Measurements from ENCODE around the gene PRSS48.
A peak's percentile ranks its signal among the peaks of the same experiment; 100 is the strongest.
"Not testable (repeated sequence)": the region's sequence is repeated elsewhere in the genome, so short reads cannot be mapped to it uniquely, and the experiment has no call there.

The PRSS48 gene, protein sequence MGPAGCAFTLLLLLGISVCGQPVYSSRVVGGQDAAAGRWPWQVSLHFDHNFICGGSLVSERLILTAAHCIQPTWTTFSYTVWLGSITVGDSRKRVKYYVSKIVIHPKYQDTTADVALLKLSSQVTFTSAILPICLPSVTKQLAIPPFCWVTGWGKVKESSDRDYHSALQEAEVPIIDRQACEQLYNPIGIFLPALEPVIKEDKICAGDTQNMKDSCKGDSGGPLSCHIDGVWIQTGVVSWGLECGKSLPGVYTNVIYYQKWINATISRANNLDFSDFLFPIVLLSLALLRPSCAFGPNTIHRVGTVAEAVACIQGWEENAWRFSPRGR

DNA sequence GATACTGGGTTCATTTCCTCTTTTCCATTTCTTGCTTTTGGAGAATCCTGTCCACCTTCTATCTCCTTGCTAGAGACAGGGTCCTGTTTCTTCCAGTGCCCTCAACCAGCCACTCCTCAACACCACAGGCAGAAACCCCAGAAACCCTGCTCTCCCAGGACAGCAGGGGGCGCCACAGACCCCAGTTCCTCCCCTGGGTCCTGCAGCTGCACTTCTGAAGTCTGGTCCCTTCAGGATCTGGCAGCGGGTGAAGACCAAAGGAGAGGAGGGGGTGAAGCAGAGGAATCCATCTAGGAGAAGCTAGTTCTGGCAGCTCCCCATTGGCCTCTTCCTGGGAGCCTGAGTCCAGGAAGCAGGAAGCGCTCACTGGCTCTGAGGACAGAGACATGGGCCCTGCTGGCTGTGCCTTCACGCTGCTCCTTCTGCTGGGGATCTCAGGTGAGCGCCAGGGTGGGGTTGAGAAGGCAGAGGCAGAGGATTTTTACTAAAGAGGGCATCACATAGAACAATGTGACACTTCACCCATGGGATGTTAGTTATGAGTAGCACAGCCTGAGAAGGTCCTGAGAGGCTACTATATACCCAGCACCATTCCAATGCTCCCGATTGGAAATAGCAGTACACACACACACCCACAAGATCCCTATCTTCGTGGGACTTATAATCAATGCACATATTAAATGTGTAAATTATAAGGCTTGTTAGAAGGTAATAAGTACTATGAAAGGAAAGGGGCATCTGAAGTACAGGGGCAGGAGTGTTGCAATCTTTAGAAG, at the start of gene PRSS48:
PRSS48 (plus strand) TSS at position 375 of the 776 bp plus-strand sequence; CDS start at position 387, 12 bp downstream.
- DNase-seq = peak; percentile 32

DNA sequence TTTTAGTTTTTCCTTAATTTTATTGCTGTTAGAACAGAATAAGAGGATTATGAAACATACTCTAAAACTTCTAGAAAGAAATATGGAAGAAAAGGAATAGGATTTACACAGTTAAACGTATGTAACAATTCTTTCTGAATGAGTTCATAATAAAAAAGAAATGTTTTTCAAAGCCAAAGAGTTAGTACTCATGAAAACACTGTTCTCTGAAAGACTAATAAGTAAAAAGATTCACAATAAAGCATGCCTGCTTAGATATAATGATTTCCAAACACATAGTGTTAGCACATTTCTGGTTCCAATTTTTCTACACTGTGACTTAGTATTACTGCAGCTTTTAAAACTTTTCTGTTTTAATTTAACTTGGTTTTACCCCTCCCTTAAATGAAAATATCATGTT, 49.8 kb upstream of the PRSS48 start:
- no peak for DNase-seq

DNA sequence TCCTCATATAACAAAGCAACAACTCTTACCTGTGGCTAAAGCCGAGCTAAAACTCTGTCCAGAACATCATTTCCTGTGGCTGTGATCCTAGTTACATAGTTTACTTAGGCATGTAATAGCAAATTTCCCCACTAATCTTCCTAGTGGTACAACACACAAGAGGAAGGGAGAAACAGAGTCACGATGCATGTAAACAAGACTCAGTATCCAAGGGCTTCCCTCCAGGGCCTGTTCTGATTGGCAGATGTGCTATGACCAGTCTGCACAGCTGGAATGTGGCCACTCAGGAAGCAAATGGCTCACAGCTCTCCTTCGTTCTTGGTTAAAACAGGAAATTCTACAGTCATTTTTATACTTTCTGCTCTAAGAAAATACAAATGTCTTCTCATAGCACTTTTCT, 49.2 kb upstream of the PRSS48 start:
- DNase-seq = no peak

DNA sequence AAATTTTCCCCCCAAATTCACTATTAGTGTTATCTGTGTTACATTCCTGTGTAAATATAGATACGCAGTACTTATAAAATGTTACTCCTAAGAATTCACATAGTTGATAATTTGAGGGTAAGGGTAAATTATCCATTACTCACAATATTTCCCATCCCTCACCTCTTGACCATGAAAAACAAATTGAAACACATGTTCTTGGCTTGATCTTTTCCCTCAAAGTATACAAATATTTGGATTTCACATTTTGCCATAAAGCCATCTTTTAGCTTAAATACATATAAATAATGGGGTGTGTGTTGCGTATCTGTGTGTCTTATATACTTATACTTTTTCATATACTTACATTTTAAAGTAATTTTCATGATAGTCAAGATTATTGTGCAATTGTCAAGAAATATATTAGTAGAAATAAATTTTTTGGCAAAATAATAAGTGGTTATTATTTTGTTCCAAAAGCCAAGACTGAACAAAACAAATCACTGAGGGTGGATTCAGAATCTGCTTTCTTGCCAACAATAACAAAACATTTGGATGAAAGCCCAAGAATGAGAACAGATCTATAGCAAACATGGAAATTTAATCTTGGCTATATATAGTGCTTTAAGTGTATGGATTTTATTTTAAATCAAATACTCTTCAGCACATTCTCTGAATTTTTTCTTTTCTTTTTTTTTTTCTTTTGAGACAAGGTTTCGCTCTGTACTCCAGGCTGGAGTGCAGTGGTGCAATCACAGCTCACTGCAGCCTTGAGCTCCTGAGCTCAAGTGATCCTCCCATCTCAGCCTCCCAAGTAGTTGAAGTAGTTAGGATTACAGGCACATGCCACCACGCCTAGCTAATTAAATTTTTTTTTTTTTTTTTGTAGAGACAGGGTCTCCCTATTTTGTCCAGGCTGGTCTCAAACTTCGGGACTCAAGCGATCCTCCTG, 48.5 kb upstream of the PRSS48 start:
- DNase-seq = no peak

DNA sequence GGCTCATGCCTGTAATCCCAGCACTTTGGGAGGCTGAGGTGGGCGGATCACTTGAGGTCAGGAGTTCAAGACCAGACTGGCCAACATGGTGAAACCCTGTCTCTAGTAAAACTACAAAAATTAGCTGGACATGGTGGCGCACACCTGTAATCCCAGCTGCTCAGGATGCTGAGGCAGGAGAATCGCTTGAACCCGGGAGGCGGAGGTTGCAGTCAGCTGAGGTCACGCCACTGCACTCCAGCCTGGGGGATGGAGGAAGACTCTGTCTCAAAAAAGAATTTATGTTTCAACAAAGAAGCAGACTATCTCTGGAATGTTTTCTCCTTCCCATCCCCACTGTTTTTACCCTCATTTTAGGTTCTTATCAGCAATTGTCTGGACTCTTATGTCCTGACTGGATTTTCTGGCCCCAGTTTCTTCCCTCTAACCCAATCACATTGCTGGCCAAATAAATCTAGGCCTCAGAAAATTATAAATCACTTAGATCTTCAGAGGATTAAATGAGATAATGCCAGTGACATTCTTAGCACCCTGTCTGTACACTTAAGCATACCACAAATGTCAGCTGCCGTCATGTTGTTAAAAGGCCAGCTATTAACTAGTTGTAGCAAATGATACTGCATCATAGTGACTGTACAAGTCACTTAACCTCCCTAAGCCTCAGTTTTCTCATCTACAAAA, 44.9 kb upstream of the PRSS48 start:
- no peak for DNase-seq

DNA sequence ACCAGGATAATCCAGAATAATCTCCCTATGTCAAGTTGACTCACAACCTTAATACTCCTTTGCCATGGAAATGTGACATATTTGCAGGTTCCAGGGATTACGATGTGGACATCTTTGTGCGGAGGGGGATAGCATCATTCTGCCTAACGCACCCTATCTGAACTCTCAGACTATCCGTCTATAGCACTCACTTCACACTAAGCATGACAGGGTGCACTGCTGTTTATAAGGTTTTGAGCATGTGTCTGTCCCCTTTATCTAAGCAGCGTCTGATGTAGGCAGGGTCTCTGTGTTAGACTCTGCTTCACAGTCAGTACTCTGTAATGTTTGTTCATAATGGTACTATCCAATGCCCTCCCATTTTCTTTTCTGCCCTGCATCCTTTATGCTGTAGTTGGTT, 43.4 kb upstream of the PRSS48 start:
- no peak for DNase-seq

DNA sequence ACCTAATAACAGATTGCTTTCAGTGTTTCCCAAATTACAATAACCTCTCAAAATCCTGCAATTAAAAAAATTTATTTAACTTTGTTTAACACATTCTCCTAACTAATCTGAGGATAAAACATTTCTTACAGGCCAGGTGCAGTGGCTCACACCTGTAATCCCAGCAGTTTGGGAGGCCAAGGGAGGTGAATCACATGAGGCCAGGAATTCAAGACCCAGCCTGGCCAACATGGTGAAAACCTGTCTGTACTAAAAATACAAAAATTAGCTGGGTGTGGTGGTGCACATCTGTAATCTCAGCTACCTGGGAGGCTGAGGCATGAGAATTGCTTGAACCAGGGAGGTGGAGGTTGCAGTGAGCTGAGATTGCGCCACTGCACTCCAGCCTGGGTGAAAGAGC, 41.6 kb upstream of the PRSS48 start:
- not testable (repeated sequence) for DNase-seq

DNA sequence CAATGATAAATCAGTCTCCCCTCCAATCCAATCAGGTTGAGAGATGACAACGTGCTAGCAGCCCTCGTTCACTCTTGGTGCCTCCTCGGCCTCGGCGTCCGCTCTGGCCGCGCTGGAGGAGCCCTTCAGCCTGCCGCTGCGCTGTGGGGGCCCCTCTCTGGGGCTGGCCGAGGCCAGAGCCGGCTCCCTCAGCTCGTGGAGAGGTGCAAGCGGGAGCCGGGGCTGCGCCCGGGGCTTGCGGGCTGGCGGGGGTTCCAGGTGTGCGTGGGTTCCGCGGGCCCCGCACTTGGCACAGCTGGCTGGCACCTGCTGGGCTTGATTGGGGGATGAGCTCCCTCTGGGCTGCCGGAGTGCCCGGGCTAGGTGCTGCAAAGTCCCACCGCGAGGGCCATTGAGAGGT, 40.9 kb upstream of the PRSS48 start:
- no peak for DNase-seq

DNA sequence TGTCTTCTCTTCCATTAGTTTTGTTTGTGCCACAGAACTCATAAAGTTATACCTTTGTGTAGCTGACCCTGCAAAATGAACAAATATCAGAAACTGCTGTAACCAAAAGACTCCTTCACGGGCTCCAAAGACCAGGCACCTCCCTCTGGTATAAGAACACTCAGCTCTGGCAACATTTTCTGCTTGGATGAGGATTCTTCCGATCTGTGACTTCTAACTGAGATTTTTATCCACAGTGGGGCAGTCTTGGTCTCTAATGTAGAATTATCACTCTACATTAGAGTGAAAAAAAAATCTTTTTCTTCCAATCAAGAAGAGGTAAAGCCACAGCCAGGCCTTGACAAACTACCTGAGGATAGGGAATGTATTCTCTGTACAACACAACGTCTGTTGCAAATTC, 38.5 kb upstream of the PRSS48 start:
- DNase-seq = no peak

DNA sequence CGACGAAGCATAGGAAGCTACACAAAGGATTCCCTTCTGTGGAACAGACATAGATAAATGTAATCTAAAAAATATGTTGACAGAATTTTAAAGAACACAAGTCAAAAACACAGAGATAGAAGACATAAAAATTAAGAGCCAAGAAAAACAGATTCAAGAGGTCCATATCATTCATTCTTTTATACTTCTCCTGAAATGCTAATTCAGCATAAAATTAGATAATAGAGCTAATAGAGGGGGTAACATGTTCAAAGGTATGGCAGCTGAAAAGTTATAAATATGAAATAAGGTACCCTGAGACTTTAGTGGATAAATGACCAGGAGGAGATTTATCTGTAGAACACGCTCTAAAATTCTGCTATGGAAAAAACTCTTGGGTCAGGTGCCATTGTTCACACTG, 37.4 kb upstream of the PRSS48 start:
- DNase-seq = no peak

DNA sequence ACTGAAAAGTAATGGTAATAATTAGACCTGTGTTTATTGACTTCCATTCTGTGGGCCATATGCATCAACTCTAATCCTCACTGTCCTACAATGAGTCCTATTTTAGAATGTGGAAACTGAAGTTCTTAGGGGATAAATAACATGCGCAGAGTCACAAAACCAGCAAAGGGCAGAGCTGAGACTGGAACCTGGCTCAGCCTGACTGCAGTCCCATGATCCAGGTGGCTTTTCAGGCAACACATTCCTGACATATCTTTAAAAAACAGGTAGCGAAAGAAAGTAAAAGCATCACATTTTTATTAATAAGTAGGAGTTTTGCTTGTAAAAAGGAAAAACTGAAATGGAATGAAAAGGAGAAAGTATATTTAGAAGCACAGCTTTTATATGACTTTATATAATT, 34.7 kb upstream of the PRSS48 start:
- no peak for DNase-seq

DNA sequence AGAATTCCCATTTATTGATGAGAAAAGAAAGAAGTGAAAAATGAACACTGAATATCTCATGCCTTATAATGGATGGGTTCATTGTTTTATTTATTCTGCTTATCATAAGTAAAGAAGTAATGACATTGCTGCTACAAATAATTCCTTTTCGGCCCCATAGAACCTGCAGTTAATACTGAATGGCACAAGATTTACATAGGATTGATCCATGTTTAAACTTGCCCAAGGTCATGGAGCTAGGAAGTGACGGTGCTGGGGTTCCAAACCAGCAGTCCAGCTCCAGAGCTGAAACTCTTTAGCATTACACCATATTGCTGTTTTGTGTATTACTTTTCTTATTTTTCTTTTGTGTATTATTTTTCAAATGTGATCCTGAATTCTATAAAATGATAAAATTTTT, 30.2 kb upstream of the PRSS48 start:
- DNase-seq = no peak

DNA sequence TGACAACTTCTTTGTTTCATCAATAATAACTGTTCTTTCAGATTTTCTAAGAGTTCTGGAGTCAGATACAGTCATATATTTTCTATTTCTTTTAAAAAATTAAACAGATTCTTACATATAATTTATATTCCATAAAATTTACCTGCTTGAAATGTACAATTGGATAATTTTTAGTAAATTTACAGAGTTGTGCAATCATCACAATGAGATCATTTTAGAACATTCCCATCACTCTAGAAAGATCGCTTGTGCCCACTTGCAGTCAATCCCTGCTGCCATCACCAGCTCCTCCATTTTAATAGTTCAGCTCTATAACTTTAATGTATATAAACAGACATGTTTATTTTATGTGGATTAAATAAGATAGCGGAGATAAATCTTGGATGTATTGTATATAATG, 29.6 kb upstream of the PRSS48 start:
- DNase-seq = no peak

DNA sequence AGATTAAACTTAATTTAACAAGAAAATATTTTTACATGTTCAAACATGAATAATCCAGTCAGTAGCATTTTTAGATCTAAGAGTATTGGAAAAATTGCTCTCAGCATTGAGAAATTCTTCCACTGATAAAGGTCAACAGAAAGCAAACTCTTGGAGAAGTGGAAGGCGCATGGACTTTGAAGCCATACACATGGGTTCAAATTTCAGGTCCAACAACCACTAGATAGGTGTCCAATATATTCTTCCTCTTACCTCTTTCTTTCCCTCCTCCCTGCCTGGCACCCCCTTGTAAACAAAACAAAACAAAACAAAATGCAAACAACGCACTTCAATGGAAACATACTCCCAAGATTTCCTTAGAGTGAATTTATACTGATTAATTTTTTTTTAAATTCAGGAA, 28.4 kb upstream of the PRSS48 start:
- DNase-seq = no peak

DNA sequence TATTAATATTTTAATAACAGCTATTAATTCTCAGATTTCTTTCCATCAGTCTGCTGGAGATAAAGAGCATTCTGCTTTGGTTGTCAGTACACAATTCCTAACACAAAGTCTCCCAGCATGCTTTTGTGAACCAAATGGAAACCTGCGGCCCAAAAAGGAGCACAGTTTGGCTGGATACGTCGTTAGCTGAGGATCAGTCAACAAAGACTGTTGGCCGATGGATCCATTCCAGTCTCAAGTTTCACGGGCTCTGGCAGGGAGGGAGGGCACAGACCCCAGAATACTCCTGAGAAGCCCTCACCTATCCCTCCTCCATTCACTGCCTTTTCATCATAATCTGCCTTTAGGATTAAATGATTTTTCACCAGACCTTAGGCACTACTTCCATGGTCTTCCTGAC, 26.3 kb upstream of the PRSS48 start:
- DNase-seq = no peak

DNA sequence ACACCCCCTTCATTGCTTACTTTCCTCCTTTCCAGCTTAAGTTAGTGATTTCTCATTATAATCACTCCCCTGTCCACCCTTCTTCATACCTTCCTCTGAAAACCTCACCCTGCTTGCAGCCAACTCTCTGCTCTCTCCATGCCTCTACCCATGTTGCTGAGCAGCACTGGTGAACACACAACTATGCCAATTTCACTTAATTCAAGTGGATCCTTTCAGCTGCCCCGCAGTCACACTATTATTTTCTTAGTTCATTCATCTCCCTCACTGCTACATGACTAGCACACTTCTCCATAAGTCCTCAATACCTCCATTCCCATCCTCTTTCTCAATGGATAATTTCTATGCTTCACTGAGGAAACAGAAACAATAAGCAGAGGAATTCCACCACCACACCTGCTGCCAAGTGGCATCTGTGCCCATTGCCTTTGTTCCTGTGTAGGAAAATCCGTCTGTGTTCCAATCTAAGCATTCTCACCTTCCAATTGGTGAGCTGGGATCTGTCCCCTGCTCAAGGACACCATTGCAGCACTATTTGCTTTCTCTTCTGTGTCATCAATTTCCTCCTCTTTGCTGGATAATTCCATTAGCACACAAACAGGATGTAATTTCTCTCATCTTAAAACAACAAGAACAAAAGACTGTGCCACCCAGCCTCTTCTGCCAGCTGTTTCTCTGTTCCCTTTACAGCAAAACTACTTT, 25.2 kb upstream of the PRSS48 start:
- DNase-seq = no peak

DNA sequence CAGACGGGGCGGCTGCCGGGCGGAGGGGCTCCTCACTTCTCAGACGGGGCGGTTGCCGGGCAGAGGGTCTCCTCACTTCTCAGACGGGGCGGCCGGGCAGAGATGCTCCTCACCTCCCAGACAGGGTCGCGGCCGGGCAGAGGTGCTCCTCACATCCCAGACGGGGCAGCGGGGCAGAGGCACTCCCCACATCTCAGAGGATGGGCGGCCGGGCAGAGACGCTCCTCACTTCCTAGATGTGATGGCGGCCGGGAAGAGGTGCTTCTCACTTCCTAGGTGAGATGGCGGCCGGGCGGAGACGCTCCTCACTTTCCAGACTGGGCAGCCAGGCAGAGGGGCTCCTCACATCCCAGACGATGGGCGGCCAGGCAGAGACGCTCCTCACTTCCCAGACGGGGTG, 21.7 kb upstream of the PRSS48 start:
- not testable (repeated sequence) for DNase-seq

DNA sequence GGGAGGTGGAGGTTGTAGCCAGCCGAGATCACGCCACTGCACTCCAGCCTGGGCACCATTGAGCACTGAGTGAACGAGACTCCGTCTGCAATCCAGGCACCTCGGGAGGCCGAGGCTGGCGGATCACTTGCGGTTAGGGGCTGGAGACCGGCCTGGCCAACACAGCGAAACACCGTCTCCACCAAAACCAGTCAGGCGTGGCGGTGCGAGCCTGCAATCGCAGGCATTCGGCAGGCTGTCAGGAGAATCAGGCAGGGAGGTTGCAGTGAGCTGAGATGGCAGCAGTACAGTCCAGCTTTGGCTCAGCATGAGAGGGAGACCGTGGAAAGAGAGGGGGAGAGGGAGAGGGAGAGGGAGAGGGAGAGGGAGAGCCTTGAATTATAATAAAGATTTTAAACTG, 21.3 kb upstream of the PRSS48 start:
- not testable (repeated sequence) for DNase-seq

DNA sequence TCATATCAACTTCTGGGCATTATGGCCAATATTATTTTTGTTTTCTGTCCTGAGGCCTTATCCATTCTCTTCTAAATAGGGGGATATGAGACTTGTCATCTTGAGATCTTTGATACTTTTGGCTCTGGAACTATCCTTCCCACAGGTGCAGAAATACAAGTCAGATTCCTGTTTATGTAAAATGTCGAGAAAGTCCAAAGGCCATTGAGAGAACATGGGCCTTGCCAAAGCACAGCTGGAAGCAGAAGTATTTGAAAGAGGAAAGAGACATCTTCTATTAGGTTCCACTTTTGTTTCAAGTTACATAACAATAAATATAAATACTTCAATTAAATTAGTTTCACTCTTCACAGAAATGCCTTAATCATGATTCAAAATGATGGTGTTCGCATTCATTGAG, 20.8 kb upstream of the PRSS48 start:
- DNase-seq = no peak

DNA sequence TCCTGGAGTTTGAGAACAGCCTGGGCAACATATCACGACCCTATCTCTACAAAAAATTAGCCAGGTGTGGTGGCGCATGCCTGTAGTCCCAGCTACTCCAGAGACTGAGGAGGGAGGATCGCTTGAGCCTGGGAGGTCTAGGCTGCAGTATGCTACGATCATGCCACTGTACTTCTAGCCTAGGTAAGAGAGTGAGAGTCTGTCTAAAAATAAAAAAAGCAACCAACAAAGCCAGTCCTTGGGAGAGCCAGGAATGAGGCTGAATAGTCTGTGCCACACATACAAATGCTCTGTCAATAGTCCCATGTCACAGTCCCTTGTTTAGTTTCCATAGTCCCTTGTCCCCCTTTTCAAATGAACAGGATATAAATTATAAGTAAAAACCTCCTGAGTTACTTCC, 19.3 kb upstream of the PRSS48 start:
- no peak for DNase-seq

DNA sequence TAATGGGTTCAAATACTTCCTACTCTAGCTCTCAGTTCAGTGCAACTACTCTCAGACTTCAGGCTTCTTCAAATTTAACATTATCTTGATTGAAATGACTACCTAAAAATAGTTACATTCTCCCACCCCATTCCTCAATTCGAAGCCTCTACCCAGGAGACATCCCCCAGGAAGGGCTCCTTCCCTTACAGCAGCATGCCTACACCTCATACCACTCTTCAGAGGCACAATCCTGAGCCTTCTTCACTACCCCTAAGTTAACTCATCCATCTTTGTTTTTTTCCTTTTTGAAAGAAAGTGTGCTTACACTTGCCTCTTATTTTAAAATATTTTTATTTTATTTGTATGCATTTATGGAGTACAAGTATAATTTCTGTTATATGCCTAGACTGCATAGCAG, 17.2 kb upstream of the PRSS48 start:
- no peak for DNase-seq

DNA sequence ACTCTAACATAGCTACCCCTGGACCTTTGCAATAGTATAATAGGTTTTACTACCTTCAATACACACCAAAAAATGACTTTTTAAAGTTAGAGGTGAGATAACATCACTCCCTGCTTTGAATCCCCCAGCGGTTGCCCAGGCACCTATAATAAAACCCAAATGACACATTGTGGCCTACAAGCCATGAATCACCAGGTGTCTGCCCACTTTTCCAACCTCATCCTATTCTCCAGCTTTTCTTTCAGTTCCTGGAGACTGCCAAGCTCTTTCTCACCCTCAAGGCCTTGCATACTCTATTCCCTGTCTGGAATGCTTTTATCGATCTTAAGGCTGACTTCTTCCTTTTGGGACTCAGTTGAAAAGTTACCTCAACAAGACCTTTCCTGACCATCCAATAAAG, 16.4 kb upstream of the PRSS48 start:
- no peak for DNase-seq

All from activated T-cell treated with anti-CD3 and anti-CD28 coated beads, Interleukin-2, amount 50 U/mL, for 1 hour (primary cell).